HG02938 (cell line): ENCODE results near the gene EEF1E1.

Experiments
- ATAC-seq: cut with Tn5 transposase; IDR thresholded peaks from one replicate; pipeline ENCODE4 v1.9.1; 2021; ENCODE audit warnings: mild to moderate bottlenecking, moderate library complexity; ENCODE audit not compliant: unreplicated experiment

Gene EEF1E1

DNA sequence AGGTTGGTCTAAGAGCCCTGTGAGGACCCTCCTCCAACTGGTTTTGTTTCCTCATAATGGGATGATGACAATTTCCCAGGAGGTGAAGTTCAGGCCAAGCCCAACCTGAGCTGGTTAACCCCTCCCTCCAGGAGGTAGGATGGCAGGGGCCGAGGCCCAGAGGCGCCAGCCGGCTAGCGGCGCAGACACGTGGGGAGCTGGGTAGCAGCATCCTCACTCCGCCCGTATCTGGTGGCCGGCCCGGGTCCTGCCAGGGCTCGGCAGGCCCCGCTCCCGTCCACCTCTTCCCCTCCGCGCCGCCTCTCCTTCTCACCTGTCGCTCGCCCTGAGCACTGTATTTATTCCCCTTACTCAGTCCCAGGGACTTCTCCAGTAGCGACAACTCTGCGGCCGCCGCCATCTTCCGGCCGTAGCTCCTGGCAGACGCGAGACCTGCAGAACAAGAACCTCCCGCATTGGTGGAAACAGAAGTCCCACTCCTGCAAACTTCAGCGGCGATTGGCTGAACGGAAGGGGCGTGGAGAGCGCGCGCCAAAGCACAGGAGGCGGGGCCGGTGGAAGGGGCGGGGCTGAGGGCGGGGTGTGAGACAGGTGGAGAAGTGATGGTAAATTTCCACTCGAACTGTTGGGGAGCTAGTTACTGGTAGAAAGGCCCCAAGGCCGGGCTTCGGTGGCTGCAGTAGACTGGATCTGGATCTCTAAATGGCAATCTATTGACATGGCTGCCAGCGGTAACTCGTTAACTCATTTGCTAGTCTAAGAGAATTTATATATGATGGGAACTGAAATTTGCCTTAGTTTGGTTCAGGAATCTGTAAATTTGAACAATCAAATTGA lies at the start of gene EEF1E1:
Gene EEF1E1 (minus strand): TSS at position 427 of the 837 bp plus-strand sequence. CDS start 27 bp downstream, at position 400.
- peak; percentile 99 for ATAC-seq

DNA sequence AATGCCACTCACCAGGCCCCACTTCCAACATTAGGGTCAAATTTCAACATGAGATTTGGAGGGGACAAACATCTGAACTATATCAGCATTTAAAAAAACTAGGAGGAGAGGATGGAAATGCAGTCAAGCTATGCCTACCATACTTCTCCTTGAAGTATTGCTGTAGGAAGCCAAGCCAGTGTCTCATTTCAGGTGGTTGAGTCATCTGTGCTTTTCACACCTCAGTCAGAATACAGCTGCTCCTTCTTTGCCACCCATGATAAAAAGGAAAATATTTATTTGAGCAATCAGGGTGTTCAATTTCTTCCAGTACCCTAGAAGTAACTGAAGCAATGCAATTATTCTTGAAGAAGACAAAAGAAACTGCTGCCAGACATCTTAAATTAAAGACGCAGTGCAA lies 47.0 kb upstream of the EEF1E1 start:
- no peak for ATAC-seq

DNA sequence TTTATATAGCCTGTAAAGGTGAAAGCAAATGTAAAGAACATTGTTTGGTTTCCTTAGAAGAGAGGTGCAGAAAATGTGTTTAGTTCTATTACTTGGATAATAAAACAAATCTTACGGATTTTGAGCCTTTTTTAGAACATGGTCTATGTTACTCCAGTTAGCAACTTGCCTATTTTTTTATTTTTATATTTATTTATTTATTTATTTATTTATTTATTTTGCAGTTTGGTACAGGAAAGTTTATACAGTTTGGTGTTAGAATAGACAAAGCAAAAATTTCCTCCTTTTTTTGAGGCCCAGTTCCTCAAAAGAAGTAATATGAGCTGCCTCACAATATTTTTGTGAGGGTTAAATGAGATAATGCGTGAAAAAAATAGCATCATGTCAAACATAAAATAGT lies 41.6 kb upstream of the EEF1E1 start:
- ATAC-seq = no peak

DNA sequence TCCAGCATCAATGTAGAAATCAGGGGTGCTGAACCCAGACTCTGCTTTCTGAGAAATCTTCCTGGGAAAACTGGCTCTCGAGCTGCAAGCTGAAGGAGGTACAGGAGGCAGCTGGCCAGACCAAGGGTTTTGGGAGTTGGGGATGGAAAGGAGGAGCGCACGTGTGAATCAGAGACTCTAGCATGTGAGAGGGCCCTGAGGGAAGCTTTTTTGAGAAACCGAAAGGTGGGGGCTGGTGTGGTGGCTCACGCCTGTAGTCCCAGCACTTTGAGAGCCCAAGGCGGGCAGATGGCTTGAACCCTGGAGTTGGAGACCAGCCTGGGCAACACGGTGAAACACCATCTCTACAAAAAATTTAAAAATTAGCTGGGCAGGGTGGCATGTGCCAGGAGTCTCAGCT lies 37.1 kb upstream of the EEF1E1 start:
- no peak for ATAC-seq

DNA sequence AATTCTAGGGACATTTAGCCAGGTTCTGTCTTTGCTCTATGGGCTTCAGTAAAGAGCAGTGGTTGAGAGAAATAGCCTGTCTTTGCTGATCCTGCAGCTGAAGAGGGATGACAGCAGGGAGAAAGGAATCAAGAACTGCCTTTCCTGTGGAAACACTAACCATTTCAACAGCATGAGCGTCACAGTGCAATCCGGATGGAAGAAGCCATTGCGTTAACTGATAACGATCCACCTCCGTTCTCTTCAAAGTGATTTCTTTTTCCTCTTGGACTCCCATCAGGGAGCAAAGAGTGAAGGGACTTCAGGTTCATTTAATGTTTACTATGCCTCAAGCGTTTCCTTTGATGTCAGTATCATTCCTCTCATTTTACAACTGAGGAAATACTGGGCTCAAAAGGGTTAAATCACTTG lies 35.2 kb upstream of the EEF1E1 start:
- no peak for ATAC-seq

DNA sequence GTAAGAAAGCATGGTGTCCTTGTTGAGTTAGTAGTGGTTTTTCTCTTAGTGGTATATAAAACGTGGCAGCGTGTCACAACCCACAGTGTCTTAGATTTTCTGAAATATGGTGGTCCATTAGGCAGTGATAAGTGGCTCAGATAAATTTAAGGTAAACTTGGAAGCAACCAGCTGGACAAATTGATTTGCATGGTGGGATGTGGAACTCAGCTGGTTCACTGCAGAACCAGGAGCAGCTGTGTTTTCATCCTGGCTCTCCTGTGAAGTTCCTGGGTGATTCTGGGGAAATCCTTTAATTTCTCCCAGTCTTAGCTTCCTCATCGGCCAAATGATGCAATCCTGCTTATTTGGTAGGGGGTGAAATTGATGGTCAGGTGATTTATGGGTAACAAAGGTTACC lies 32.9 kb upstream of the EEF1E1 start:
- ATAC-seq = no peak

DNA sequence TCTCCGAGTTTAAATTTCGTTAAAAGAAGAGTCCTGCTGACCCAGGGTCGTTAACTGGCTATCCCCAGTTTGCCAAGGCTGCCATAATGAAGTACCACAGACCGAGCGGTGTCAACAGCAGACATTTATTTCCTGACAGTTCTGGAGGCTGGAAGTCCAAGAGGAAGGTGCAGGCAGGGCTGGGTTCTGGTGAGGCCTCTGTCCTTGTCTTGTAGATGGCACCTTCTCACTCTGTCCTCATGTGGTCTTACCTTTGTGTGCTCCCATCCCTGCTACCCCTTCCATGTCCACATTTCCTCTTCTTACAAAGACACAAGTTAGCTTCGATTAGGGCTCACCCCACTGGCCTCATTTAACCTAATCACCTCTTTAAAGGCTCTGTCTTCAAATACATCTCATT lies 29.8 kb upstream of the EEF1E1 start:
- ATAC-seq = no peak

DNA sequence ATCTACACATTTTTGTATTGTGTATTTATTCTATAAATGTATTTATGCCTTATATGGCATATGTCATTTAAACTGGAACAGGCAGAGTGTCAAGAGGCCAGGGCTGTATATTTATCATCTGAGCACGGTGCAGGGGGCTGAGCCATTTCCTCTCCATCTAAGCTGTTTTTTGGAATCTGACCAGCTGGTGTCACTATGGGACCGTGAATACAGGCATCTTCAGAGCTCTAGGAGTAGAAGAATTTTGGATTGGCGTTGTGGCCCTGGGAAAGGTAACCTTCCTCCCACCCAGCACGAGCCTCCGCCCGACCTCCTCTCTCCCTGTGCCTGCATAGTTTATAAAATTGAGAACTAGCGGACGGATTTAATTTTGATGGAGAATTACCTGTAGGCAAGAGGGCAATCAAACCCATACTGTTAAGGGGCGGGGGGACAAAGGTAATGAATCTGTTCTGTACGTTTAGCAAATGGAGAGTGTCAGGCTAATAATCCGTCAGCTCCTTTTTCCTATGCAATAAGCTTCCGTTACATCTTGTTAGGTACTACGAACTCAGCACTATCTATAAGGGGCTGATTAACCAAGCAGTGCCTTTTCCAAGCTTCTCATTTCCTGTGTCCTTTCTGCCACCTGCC lies 29.0 kb upstream of the EEF1E1 start:
- peak; percentile 67 for ATAC-seq

DNA sequence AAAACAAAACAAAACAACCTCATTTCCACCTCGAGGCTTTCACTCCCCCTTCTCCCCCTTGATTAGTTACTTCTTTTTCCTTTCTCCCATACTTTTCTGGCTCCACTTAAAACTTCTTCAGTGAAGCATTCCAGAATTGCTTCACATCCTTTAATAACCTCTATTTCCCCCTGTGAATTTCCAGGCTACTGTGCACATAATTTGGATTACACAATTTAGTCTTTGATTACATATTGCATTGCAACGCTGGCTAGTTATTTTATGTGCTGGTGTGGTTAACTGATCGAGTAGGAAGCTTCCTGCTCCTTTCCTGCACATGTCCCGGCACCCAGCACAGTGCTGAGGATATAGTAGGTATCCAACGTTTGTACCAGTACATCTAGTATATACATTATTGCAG lies 28.1 kb upstream of the EEF1E1 start:
- no peak for ATAC-seq

DNA sequence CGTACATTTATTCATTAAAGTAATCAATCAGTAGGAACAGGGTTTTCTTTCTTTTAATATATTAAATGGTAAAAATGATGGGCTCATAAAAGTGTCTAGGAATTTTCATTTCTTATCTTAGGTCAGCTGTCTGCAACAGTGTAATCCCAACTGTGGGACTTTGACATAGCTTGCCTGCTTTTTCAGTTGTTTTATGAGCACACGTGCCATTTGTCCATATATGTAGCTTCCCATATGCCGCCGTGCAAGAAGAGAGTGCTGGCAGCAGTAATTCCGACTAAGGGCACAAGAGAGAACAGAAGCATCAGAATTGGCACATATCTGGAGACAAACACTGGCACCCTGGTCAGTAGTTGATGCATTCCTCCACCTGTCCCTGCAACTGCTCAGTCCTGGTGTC lies 20.9 kb upstream of the EEF1E1 start:
- ATAC-seq = no peak

DNA sequence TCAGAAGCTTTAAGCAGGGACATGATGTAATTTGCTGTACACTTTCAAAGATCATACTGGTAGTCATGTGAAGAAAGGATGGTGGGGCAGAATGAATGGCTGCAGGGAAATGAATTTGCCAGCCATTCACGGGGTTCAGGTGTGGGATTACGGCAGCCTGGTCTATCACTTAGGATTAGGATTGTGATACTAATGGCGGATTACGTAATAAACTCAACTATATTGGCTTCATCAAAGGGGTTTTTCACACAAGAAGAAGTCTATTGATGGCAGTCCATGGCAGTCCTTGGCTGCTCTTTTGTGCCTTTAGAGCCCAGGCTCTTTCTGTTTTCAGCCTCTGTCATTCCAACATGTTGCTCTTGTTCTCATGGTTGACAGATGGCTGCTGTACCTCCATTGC lies 12.6 kb upstream of the EEF1E1 start:
- no peak for ATAC-seq

DNA sequence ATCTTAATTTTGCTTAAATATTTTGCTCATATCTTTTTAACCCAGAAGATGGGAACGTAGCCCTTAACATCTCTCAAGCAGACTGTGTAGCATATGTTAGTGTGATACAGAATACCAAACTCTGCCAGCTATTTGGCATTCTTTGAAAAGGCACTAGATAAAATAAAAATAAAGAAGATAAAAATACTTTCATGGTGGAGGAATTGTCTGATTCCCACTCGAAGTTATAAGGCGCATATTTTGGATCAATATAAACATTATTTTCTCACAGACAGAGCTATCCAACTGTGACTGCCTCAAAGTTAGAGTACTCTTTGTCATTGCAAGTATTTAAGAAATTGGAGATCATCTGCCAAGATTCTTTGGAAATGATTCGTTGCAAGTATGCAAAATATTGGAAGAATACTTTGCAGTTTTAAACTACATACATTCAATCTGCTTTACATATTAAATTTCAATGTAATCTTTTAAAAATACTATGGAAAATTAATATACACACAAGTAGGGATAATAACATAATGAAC lies 10.8 kb upstream of the EEF1E1 start:
- no peak for ATAC-seq

DNA sequence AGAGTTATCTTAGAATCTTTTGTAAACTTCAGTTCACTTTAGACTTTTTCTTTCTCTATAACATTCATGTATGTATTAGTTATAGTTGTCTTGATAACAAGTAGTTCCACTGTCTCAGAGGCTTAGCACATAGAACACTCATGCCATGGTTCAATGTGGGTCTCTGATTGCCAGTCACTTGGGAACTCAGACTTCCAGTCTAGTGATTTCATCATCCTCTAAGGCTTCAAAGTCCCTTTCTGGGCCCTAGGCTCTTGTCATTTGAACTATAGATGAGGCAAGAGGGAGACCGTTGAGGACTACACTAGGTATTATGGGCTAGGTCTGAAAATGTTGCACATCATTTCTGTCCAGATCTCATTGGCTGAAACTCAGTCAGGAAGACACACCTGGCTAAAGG lies 8.4 kb upstream of the EEF1E1 start:
- ATAC-seq = no peak

DNA sequence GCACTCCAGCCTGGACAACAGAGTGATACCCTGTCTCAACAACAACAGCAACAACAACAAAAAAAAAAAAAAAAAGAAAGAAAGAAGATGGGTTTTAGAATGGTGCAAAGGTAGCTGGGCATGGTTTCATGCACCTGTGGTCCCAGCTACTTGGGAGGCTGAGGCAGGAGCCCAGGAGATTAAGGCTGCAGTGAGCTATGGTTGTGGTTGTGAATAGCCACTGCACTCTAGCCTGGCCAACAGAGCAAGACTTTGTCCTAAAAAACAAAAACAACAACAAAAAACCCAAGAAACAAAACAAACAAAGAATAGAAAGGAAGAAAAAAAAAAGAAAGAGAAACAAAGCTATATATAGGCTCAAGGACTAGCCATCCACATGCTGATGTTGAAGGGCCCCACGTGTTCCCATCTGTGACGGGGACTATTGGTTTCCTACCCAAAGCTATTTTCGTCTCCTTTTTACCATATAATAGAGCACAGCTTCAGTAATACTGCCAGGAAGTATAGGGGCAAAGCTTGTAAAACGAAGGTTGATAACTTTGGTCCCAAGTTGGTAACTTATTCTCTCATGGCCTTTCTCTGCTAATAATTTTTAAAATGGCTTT lies 7.9 kb upstream of the EEF1E1 start:
- ATAC-seq = peak; percentile 75

DNA sequence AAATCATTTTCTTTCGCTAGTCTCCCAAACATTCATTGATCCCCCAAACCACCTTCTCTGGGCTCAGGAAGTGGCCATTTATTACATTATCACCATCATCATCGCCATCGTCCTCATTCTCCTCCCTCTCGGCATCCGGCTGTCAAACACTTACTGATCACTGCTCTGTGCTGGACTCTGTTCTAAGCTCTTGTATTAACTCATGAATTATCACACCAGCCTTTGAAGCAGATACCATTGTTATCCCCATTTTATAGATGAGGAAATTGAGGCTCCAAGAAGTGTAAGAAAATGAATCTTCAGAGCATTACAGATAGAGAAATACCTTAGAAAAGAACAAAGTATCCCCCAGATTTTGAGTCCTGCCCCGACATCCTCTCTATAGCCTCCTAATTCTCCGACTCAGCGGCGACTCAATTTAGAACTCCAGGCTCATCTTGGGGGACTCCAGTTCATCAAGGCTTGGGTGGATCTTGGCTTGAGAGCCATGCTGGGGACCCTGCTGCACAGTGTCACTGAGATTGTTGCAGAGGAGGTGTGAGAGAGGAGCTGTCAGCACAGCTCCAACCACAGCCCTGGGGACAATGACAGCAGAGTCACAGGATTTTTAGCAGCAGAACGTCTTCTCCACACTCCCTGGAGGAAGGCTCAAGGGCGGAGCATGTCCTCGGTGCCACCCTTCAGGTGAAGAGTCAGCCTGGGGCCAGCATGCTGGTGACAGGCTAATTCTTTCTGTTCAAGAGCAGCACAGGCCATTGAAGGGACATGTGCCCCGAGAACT lies 6.6 kb upstream of the EEF1E1 start:
- ATAC-seq = no peak

DNA sequence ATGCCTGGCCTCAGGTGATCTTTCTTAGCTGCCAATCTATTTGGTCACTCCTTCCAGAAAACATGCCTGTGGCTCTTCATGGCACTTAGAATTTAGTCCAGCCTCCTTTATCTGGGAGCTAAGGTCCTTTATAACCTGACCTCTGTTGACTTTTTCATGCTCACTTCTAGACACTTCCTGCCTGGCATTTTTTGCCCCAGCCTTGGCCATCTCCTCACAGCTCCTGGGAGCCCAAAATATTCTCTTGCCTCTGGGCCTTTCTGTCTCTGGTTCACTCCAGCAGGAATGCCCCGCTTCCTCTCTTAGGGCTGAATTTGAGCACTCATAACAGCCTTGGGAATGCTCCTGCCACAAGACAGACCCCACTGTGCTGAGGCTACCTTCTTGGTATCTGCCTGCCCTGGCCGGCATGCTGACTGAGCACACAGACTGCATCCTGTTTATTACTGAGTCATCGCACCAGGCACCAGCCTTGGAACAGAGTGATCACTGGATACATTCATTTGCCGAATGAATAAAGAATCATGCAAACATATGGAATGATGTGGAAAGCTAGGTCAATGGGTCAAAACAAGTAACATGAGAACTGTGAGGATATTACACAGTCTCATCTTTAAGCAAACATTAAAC lies 5.8 kb upstream of the EEF1E1 start:
- no peak for ATAC-seq

DNA sequence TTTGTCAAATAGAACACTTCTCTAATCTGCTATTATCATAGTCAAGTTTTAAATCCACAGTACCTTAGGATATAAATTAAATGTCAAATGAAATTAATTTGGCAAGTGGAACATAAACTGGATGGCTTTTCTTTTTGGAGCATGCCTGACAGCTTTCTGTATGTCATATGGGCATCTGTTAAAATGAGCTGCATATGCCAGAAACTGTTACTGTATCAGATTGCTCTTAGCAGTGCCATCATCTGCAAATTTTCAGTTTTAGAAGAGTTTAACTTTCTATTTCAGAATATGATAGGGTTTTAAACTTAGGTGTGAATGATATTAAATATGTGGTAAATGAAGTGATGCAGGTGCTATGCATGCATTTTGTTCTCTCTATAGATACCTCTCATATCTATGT lies 3.4 kb upstream of the EEF1E1 start:
- no peak for ATAC-seq

DNA sequence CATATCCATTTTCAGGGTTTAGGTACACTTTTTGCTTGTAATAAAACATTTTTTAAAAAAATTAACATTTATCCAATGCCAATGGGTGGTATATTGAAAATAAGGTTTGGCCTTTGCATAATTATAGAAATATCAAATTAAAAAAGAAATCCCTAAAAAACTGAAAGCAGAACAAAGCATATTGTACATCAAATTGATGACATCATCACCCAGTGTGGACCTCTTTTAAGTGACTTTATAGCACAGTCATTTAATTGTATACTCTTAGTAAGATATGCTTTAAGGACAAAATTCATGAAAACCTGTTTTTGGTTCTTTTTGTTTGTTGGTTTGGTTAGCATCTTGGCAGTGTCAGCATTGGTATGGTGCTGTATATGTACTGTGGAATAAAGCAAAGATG lies 1.4 kb upstream of the EEF1E1 start:
- ATAC-seq = no peak

DNA sequence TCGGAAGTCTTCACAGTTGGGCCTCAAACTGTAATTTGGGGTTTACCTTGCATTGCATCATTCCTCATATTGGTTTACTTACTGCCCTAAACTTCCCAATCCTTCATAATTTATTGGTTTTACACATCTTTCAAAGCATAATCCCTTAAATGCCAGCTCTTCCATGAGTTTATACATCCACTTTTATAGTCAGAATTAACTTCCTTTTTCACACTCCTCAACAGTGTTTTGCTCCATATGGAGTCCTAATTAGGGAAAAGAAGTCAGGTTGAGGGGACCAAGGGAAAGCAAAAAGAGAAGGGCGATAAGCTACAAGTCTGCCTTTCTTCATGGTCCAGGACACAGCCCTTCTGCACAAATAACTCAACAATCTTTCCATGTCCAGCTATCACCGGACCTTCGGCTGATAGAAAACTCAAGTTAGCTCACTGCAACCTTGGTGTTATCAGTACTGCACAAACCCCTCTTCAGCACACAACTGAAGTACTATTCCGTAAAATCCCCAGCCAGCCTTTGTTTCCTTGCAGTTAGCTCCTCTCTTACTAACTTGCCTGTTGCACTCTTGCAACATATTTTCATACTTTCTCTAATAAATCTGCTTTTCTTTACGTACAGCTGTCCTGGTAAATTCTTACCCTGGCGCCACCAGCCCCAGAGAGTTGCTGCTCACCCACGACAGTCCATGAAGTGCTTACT lies 2.0 kb downstream of the EEF1E1 start:
- no peak for ATAC-seq

DNA sequence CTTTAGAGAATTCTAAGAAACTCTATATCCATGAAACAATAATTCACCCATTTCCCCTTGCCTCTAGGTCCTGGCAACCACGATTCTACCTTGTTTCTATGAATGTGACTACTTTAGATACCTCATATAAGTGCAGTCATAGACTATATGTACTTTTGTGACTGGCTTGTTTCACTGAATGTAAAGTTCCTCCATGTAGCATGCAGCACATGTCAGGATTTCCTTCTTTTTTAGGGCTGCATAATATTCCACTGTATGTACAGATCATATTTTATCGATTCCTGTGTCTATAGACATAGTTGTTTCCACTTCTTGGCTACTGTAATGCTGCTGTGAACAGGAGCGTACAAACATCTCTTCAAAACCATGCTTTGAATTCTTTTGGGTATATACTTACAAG lies 11.7 kb downstream of the EEF1E1 start:
- no peak for ATAC-seq
